GF-D8 (cell line): ENCODE measurements around the gene POU3F1.

Experiments
- DNase-seq: peaks from one replicate; lab custom pipeline; 2025; lab: John Stamatoyannopoulos, UW

POU3F1 gene

GRCh38 chr1:38028105-38028591, 18.4 kb downstream of the POU3F1 start:
- DNase-seq = no peak

- DNase-seq = no peak
These were observed 19.1 kb downstream of the POU3F1 start for GRCh38 chr1:38027201-38028104.

GRCh38 chr1:38026592-38027200, 19.9 kb downstream of the POU3F1 start:
- DNase-seq = no peak

GRCh38 chr1:38025664-38026063, 20.9 kb downstream of the POU3F1 start:
- DNase-seq = no peak

- DNase-seq = no peak
These were observed 21.4 kb downstream of the POU3F1 start for GRCh38 chr1:38025233-38025632.

- no peak for DNase-seq
These were observed 23.8 kb downstream of the POU3F1 start for GRCh38 chr1:38022810-38023209.

- no peak for DNase-seq
These were observed 24.6 kb downstream of the POU3F1 start for GRCh38 chr1:38021969-38022368.

- no peak for DNase-seq
These were observed 26.2 kb downstream of the POU3F1 start for GRCh38 chr1:38020396-38020795.

GRCh38 chr1:38018864-38019343, 27.7 kb downstream of the POU3F1 start:
- peak; percentile 13 for DNase-seq

- no peak for DNase-seq
These were observed 30.4 kb downstream of the POU3F1 start for GRCh38 chr1:38015978-38016725.

GRCh38 chr1:38014724-38015424, 31.7 kb downstream of the POU3F1 start:
- no peak for DNase-seq

GRCh38 chr1:38014171-38014570, 32.4 kb downstream of the POU3F1 start:
- no peak for DNase-seq

GRCh38 chr1:38013227-38013622, 33.4 kb downstream of the POU3F1 start:
- DNase-seq = no peak

GRCh38 chr1:38012363-38013226, 34.0 kb downstream of the POU3F1 start, which contains the start of gene UTP11:
Gene UTP11, plus strand, starts transcription at chr1:38012734. Its CDS starts 69 bp downstream, at chr1:38012803.
- DNase-seq = peak; percentile 100

GRCh38 chr1:38009841-38010180, 36.8 kb downstream of the POU3F1 start:
- no peak for DNase-seq

- DNase-seq = peak; percentile 79
These were observed 37.3 kb downstream of the POU3F1 start for GRCh38 chr1:38009088-38009840.

GRCh38 chr1:38006008-38006828, 40.4 kb downstream of the POU3F1 start:
- DNase-seq = no peak

GRCh38 chr1:38005195-38006007, 41.2 kb downstream of the POU3F1 start, which contains the start of gene FHL3:
Gene FHL3, minus strand, starts transcription at chr1:38005514. Its CDS starts 6,102 bp downstream, at chr1:37999412.
- peak; percentile 40 for DNase-seq
